Measurements from ENCODE around the gene N4BP2L2.

- no peak for TF ChIP-seq POLR2A (IDR thresholded peaks at IDR 0.05; ENCODE audit: low read depth, low read length)
- no peak for TF ChIP-seq POLR2AphosphoS5 (IDR thresholded peaks at IDR 0.05; ENCODE audit: low read depth, low read length)
Measured at GRCh38 chr13:32408296-32409000, 130.1 kb downstream of the N4BP2L2 start.
